ENCODE results near the gene F7. TPM values are rescaled to one million over a fixed set of nuclear protein-coding genes. Genes with fewer than 3 reads are reported as not detected.

The F7 gene
- total and polyA plus RNA-seq, 2 donors (not counting 1 experiment from before 2014, with no cell fraction given) = not detected

- Histone ChIP-seq H3K79me2 (ENCODE audit: control insufficient read depth, insufficient read depth, low read length) (no peaks in the 10 kb centered on the region), H3K4me3 (ENCODE audit: control extremely low read depth in 1 of 5, extremely low read depth in 1 of 5, insufficient read depth in 1 of 5, low read depth in 2 of 5, low read length in 4 of 5) (no peak overlapping the region), H3K9me3 (ENCODE audit: control extremely low read depth in 1 of 3, control insufficient read depth in 2 of 3, insufficient read depth in 1 of 3, low read length in 2 of 3) (peaks cover 0 to 3% (median 0%) of the 10 kb centered on the region in 3 donors), H3K9ac (ENCODE audit: low read length) (no peak overlapping the region), H3K4me1 (ENCODE audit: control insufficient read depth in 2 of 2, insufficient read depth in 2 of 2, low read length in 2 of 2) (no peaks in the 10 kb centered on the region), H3K27ac (ENCODE audit: low read length in 2 of 2) (no peak overlapping the region), H3K4me2 (replicated peaks; ENCODE audit: low read depth, low read length, poor library complexity, severe bottlenecking) (no peak overlapping the region), H3K36me3 (replicated peaks in 1 of 2; ENCODE audit: control extremely low read depth in 1 of 2, control insufficient read depth in 1 of 2, extremely low read depth in 1 of 2, insufficient read depth in 2 of 2, low read length in 1 of 2) (no peaks in the 10 kb centered on the region), H3K27me3 (replicated peaks in 1 of 4; ENCODE audit: control extremely low read depth in 1 of 4, control insufficient read depth in 3 of 4, insufficient read depth in 4 of 4, low read length in 3 of 4) (no peaks in the 10 kb centered on the region), H4K20me1 (ENCODE audit: control insufficient read depth, insufficient read depth, low read length, poor library complexity, severe bottlenecking) (no peaks in the 10 kb centered on the region), H2AFZ (ENCODE audit: insufficient read depth, low read depth, low read length, poor library complexity, severe bottlenecking) (no peak overlapping the region)
- 98% methylated on average over 14 of the region's 18 CpGs for WGBS (ENCODE audit: insufficient coverage)
- Mint-ChIP-seq H3K4me1 (no peaks in the 10 kb centered on the region), H3K27me3 (no peaks in the 10 kb centered on the region), H3K27ac (no peak overlapping the region), H3K9me3 (ENCODE audit: insufficient read depth) (no peaks in the 10 kb centered on the region), H3K4me3 (no peak overlapping the region)
- DNase-seq = no peak
- POLR2A ChIA-PET = no interaction called here
- CTCF ChIA-PET = no interaction called here
- no peak for TF ChIP-seq CTCF (IDR thresholded peaks at IDR 0.05)
- no peak for TF ChIP-seq EZH2 (IDR thresholded peaks at IDR 0.05; ENCODE audit: borderline replicate concordance, insufficient read depth, low read depth, low read length, poor library complexity, severe bottlenecking)
- intact Hi-C loops (cut with micrococcal nuclease) = no loop called here
- no peak for ATAC-seq (ENCODE audit: low read depth)
Measured at GRCh38 chr13:113074401-113074800, 31.2 kb upstream of the F7 start.

- H3K9ac ChIP-seq (ENCODE audit: low read length) = no peak overlapping the region
- no peaks in the 10 kb centered on the region for H4K20me1 ChIP-seq (ENCODE audit: control insufficient read depth, insufficient read depth, low read length, poor library complexity, severe bottlenecking)
- intact Hi-C loops (cut with micrococcal nuclease) = no loop called here
- H3K4me1 ChIP-seq (ENCODE audit: control insufficient read depth in 2 of 2, insufficient read depth in 2 of 2, low read length in 2 of 2) = no peaks in the 10 kb centered on the region
- H3K27me3 ChIP-seq (replicated peaks in 1 of 4; ENCODE audit: control extremely low read depth in 1 of 4, control insufficient read depth in 3 of 4, insufficient read depth in 4 of 4, low read length in 3 of 4) = no peaks in the 10 kb centered on the region
- POLR2A ChIA-PET = no interaction called here
- 94% methylated on average over 14 of the region's 22 CpGs for WGBS (ENCODE audit: insufficient coverage)
- ATAC-seq (ENCODE audit: low read depth) (no peak), DNase-seq (no peak)
- CTCF ChIA-PET = no interaction called here
- H3K36me3 ChIP-seq (replicated peaks in 1 of 2; ENCODE audit: control extremely low read depth in 1 of 2, control insufficient read depth in 1 of 2, extremely low read depth in 1 of 2, insufficient read depth in 2 of 2, low read length in 1 of 2) = no peaks in the 10 kb centered on the region
- no peak overlapping the region for H3K4me2 ChIP-seq (replicated peaks; ENCODE audit: low read depth, low read length, poor library complexity, severe bottlenecking)
- no peaks in the 10 kb centered on the region for H3K27me3 Mint-ChIP-seq
- no peak overlapping the region for H3K27ac Mint-ChIP-seq
- peaks cover 0 to 3% (median 0%) of the 10 kb centered on the region in 3 donors for H3K9me3 ChIP-seq (ENCODE audit: control extremely low read depth in 1 of 3, control insufficient read depth in 2 of 3, insufficient read depth in 1 of 3, low read length in 2 of 3)
- H2AFZ ChIP-seq (ENCODE audit: insufficient read depth, low read depth, low read length, poor library complexity, severe bottlenecking) = no peak overlapping the region
- no peak overlapping the region for H3K27ac ChIP-seq (ENCODE audit: low read length in 2 of 2)
- no peaks in the 10 kb centered on the region for H3K9me3 Mint-ChIP-seq (ENCODE audit: insufficient read depth)
- H3K4me1 Mint-ChIP-seq = no peaks in the 10 kb centered on the region
- TF ChIP-seq EZH2 (IDR thresholded peaks at IDR 0.05; ENCODE audit: borderline replicate concordance, insufficient read depth, low read depth, low read length, poor library complexity, severe bottlenecking) (no peak), CTCF (IDR thresholded peaks at IDR 0.05) (no peak)
- H3K4me3 ChIP-seq (ENCODE audit: control extremely low read depth in 1 of 5, extremely low read depth in 1 of 5, insufficient read depth in 1 of 5, low read depth in 2 of 5, low read length in 4 of 5) = no peak overlapping the region
- H3K4me3 Mint-ChIP-seq = no peak overlapping the region
- no peaks in the 10 kb centered on the region for H3K79me2 ChIP-seq (ENCODE audit: control insufficient read depth, insufficient read depth, low read length)
Measured at GRCh38 chr13:113074876-113075275, 30.7 kb upstream of the F7 start.

All from B cell (primary cell).